Eye (tissue), 1 donor: ENCODE data around the gene PTAFR.
"Not testable (repeated sequence)": the region's sequence is repeated elsewhere in the genome, so short reads cannot be mapped to it uniquely, and the experiment has no call there.

Experiments used
- DNase-seq: peaks from one replicate; pipeline ENCODE4 v3.0.0-alpha.2; 2015

Gene PTAFR

GRCh38 chr1:28143496-28144202 is 32.8 kb downstream of the PTAFR start:
- no peak for DNase-seq

GRCh38 chr1:28141685-28142084 is 34.8 kb downstream of the PTAFR start:
- no peak for DNase-seq

DNA sequence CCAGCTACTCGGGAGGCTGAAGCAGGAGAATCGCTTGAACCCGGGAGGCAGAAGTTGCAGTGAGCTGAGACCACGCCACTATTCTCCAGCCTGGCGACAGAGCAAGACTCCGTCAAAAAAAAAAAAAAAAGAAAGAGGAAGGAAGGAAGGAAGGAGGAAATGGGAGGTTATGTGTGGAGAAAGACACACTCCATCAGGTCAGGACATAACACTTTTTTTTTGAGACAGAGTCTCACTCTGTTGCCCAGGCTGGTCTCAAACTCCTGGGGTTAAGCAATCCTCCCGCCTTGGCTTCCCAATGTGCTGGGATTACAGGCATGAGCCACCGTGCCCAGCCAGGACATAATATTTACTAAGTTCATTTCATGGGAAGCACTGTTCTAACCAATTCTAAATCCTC is 36.6 kb downstream of the PTAFR start:
- not testable (repeated sequence) for DNase-seq

DNA sequence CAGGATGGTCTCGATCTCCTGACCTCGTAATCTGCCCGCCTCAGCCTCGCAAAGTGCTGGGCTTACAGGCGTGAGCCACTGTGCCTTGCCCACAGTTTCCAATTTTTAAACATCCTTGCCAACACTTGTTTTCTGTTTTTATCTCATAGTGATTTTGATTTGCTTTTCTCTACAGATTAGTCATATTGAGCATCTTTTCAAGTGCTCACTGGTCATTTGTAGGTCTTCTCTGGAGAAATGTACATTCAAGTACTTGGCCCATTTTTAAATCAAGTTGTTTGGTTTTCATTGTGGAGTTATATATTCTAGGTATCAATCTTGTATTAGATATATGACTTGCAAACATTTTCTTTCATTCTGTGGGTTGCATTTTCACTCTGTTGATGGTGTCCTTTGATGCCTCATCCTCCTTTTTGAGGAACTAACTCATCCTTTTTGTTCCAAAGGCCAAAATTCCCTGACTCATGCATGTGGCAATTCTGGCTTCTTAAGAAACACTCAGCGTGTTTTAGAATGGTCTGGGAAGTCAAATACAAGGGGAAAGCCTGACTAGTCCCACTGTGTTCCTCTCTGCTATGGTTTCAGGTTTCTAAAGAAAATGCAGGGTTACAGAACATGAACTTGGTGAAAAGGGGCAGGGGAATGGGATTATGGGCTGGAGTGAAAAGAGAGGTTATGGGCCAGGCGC is 37.3 kb downstream of the PTAFR start:
- no peak for DNase-seq

DNA sequence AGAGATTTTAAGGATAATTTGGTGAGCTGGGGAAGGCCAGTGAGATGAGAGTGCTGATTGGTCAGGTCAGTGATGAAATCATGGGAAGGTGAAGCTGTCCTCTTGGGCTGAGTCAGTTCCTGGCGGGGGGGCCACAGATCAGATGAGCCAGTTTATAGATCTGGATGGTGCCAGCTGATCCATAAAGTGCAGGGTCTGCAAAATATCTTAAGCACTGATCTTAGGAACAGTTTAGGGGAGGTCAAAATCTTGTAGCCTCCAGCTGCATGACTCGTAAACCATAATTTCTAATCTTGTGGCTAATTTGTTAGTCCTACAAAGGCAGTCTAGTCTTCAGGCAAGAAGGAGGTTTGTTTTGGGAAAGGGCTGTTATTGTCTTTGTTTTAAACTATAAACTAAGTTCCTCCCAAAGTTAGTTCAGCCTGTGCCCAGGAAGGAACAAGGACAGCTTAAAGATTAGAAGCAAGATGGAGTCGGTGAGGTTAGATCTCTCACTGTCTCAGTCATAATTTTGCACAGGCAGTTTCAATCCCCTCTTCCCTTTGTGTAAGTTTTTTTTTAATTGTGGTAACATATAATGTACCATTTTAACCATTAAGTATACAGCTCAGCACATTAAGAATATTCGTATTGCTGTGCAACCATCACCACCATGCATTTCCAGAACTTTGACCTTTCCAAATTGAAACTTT is 39.4 kb downstream of the PTAFR start:
- DNase-seq: no peak

GRCh38 chr1:28136169-28136921 is 40.1 kb downstream of the PTAFR start:
- no peak for DNase-seq

- no peak for DNase-seq
Observed at GRCh38 chr1:28135371-28136168, 40.9 kb downstream of the PTAFR start.

- no peak for DNase-seq
Observed at GRCh38 chr1:28134651-28135207, 41.8 kb downstream of the PTAFR start.

- no peak for DNase-seq
Observed at GRCh38 chr1:28132171-28133167, 44.0 kb downstream of the PTAFR start.

DNA sequence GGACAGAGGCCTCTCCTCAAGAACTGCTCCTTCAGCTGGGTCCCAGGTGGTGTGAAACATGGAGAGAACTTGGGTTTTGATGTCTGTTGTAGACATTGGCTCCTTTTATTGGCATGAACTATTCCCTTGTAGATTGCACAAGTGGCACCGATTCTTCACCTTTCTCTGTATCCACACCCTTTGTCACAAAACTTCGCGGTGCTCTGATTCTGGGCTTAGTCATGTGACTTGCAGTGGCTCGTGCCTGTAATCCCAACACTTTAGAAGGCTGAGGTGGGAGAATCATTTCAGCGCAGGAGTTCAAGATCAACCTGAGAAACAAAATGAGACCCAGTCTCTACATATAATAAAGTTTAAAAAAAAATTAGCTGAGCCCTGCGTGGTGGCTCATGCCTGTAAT is 45.6 kb downstream of the PTAFR start:
- DNase-seq: no peak

DNA sequence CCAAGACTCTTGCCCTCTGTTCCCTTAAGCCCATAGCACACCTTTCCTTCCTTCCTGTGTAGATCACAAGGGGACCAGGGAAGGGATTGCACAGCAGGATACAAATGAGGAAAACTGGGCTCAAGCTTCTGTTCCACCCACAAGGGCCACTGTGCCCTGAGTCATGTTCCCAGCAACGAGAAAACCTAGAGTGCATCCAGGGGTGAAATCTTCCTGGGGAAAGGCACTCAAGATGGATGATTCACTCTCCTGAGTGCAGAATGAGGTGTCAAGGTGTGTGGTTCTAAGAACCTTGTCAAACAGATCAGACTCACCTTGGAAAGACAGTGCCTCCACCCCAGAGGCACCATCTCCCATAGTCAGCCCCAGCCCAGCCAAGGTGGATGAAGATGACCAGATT is 47.3 kb downstream of the PTAFR start:
- no peak for DNase-seq

DNA sequence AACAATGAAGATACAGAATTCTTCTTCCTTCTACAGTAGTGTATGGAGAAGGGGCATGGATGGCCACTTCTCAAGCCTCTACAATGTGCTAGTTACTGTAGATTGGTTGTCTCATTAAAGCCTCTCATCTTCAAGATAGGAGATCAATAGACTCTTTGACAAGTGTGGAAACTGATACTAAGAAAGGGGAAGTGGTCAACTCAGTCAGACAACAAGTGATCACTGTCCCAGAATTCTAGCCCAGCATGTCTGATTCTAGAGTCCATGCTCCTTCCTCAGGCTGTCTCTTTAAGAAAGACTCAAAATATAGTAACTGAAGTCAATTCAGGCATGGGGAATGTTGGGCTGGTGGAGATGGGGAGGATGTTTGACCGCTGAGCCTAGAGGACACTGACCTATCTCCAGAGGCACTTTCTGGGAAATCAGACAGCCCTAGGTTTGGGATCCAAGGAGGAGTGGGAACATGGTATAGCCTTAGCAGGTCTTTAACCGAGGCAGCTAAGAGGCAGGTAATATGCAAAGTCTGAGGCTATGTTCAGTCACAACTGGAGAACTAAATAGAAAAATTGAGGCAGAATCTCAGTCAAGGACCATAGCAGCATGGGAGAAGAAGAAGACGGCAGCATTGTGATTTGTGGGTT is 48.8 kb downstream of the PTAFR start:
- no peak for DNase-seq

- no peak for DNase-seq
Observed at GRCh38 chr1:28126783-28127490, 49.6 kb downstream of the PTAFR start.

DNA sequence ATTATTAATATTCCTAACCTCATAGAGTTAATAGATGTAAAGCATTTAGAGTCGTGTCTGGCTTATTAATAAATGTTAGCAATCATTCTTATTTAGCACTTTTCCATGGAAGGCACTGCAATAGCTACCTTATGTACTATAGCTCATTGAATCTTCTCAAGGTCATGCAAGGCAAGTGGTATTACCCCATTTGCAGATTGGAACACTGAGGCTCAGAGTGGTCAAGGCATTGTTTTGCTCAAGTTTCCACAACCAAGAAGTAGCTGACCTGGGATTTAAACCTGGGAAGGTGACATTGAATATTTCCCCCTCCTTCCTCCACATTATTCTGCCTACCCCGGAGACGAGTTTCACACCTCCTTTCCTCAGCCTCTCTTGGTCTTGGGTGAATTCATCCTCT is 50.3 kb downstream of the PTAFR start:
- DNase-seq: no peak

DNA sequence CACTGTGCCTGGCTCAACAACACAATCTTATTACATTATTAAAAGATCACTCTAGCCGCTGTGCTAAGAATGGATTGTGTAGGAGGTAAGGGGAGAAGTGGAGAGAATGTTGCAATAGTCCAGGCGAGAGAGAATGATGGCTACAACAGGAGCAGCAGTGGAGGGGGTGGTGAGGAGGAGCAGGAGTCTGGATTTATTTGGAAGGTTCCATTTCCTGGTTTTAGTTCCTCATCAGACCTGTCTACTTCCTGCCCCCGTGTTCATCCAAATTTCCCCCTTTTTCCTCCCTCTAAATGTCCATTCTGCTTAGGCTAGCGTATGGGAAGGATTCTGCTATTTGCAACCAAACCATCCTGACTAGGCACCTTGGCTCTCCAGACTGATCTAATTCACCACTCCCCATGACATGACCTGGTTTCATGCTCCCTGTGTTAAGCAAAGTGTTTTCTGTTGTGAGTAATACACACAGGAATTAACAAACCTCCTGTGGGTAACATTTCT is 53.0 kb downstream of the PTAFR start:
- no peak for DNase-seq

- no peak for DNase-seq
Observed at GRCh38 chr1:28122183-28122582, 54.3 kb downstream of the PTAFR start.

DNA sequence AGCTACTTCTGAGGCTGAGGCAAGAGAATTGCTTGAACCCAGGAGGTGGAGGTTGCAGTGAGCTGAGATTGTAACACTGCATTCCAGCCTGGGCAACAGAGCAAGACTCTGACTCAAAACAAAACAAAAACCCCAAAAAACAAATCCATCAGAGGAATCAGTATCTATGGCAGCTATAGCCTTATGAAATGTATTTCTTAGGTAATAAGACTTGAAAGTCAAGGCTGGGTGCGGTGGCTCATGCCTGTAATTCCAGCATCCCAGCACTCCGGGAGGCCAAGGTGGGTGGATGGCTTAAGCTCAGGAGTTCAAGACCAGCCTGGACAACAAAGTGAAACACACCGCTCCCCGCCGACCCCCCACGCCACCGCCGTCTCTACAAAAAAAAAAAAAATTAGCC is 56.9 kb downstream of the PTAFR start:
- no peak for DNase-seq

DNA sequence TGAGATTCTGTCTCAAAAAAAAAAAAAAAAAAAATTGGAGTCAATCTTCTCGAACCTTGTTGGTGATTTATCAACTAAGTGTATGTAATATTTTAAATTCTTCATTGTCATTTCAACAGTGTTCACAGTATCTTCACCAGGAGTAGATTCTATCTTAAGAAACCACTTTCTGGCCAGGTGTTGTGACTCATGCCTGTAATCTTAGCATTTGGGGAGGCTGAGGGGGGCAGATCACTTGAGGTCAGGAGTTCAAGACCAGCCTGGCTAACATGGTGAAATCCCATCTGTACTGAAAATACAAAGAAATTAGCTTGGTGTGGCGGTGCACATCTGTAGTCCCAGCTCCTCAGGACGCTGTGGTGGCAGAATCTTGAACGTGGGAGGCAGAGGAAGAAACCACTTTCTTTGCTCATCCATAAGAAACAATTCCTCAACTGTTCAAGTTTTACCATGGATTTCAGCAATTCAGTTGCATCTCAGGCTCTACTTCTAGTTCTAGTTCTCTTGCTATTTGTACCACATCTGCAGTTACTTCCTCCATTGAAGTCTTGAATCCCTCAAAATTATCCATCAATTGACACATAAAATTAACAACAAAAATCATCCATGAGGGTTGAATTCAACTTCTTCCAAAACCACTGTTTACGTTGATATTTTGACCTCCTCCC is 57.7 kb downstream of the PTAFR start:
- no peak for DNase-seq

GRCh38 chr1:28115267-28115666 is 61.2 kb downstream of the PTAFR start:
- DNase-seq: no peak
